Choroid plexus epithelial cell (primary cell): Measurements from ENCODE around the gene RGS9BP.

Experiments
- DNase-seq: peaks from one replicate; pipeline ENCODE4 v3.0.0-alpha.2; 2010; ENCODE audit warnings: low read depth
- H3K4me3 ChIP-seq: 2 replicates; pipeline ENCODE4 v1.5.1; 2011; ENCODE audit warnings: low read depth, mild to moderate bottlenecking, control low read depth, low read length, moderate library complexity
- CTCF ChIP-seq: conservative IDR thresholded peaks from 2 replicates; pipeline ENCODE4 v1.5.1; 2011; ENCODE audit warnings: low read depth, mild to moderate bottlenecking, control low read depth, inconsistent platforms, low read length, moderate library complexity

The RGS9BP gene

DNA sequence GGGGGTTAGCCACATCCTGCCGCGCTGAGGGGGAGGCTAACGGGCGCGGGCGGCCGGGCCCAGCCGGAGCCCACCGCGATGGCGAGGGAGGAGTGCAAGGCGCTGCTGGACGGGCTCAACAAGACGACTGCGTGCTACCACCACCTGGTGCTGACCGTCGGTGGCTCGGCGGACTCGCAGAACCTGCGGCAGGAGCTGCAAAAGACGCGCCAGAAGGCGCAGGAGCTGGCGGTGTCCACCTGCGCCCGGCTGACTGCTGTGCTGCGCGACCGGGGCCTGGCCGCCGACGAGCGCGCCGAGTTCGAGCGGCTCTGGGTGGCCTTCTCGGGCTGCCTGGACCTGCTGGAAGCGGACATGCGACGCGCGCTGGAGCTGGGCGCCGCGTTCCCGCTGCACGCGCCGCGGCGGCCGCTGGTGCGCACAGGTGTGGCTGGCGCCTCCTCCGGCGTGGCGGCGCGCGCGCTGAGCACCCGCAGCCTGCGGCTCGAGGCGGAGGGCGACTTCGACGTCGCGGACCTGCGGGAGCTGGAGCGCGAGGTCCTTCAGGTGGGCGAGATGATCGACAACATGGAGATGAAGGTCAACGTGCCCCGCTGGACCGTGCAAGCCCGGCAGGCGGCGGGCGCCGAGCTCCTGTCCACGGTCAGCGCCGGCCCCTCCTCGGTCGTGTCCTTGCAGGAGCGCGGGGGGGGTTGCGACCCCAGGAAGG, 692 bp downstream of the RGS9BP start:
- no peak for DNase-seq
- H3K4me3 ChIP-seq, result peak overlapping the region; percentile 79
- TF ChIP-seq CTCF, result no peak

GRCh38 chr19:32676895-32677359, 1.3 kb downstream of the RGS9BP start:
- no peak for DNase-seq
- no peak overlapping the region for H3K4me3 ChIP-seq
- TF ChIP-seq CTCF, result no peak

- no peak for DNase-seq
- TF ChIP-seq CTCF, result peak; percentile 12
- H3K4me3 ChIP-seq, result no peak overlapping the region
These were observed 2.0 kb downstream of the RGS9BP start for GRCh38 chr19:32677657-32678056.

DNA sequence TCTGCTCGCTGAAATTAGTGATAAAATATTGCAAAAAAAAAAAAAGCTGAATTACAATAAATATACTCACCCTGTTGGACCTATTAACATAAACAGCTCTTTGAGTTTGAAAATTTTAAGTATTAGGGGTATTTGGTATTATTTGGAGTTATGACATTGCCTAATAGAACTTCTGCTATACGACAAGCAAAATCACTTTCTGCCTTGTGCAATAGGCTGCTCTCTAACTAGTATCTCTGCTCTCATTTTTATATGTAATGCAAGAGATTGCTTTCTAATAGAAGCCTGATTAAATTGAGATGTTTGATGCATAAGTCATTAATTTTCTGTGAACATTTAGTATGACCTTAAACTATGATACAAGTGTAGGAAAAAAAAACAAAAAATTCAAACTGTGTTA, 5.3 kb downstream of the RGS9BP start:
- TF ChIP-seq CTCF, result no peak
- DNase-seq, result no peak
- no peak overlapping the region for H3K4me3 ChIP-seq

DNA sequence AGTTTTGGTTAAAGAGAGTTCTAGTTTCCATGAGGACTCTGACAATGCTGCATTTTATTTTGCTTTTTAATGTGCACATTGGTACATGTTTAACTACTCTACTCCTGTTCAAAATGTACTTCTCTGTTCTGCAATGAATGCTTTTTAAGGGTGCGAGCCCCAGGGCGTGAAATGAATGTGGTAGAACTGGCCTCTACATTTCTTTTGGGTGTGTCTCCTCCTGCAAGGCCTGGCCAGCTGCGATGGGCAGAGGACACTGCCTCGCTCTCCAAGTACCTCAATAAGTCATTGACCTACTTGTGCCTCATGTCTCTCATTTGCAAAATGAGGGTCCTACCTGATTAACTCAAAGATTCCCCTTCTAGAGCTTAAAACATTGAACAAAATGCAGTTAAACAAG, 6.7 kb downstream of the RGS9BP start:
- TF ChIP-seq CTCF, result no peak
- no peak overlapping the region for H3K4me3 ChIP-seq

GRCh38 chr19:32686847-32687475, 11.3 kb downstream of the RGS9BP start:
- no peak for DNase-seq
- H3K4me3 ChIP-seq, result no peak overlapping the region
- no peak for TF ChIP-seq CTCF

More for the DNA sequence above, 6.7 kb downstream of the RGS9BP start:
- DNase-seq, result no peak

GRCh38 chr19:32687681-32688080, 12.0 kb downstream of the RGS9BP start:
- no peak for TF ChIP-seq CTCF
- no peak for DNase-seq
- no peak overlapping the region for H3K4me3 ChIP-seq
